HG03460 (cell line): Measurements from ENCODE around the gene PRKAR1B.
"Not testable (repeated sequence)": the region's sequence is repeated elsewhere in the genome, so short reads cannot be mapped to it uniquely, and the experiment has no call there.

Experiments
- ATAC-seq: cut with Tn5 transposase; IDR thresholded peaks from one replicate; pipeline ENCODE4 v1.9.1; 2021; ENCODE audit not compliant: unreplicated experiment

The PRKAR1B gene

GRCh38 chr7:651032-651728 is 75.9 kb downstream of the PRKAR1B start:
- no peak for ATAC-seq

- no peak for ATAC-seq
Observed at GRCh38 chr7:650339-651031, 76.6 kb downstream of the PRKAR1B start.

- ATAC-seq = no peak
Observed at GRCh38 chr7:646951-647350, 80.1 kb downstream of the PRKAR1B start.

GRCh38 chr7:646487-646886 is 80.6 kb downstream of the PRKAR1B start:
- ATAC-seq = no peak

GRCh38 chr7:645606-646005 is 81.5 kb downstream of the PRKAR1B start:
- ATAC-seq = no peak

GRCh38 chr7:644381-645305 is 82.4 kb downstream of the PRKAR1B start:
- ATAC-seq = no peak

GRCh38 chr7:641966-642365 is 85.1 kb downstream of the PRKAR1B start:
- no peak for ATAC-seq

- no peak for ATAC-seq
Observed at GRCh38 chr7:641269-641671, 85.8 kb downstream of the PRKAR1B start.

- no peak for ATAC-seq
Observed at GRCh38 chr7:638256-639011, 88.6 kb downstream of the PRKAR1B start.

GRCh38 chr7:637826-638225 is 89.3 kb downstream of the PRKAR1B start:
- ATAC-seq = no peak

GRCh38 chr7:636396-636795 is 90.7 kb downstream of the PRKAR1B start:
- ATAC-seq = no peak

- not testable (repeated sequence) for ATAC-seq
Observed at GRCh38 chr7:635687-636382, 91.2 kb downstream of the PRKAR1B start.

- no peak for ATAC-seq
Observed at GRCh38 chr7:635227-635626, 91.9 kb downstream of the PRKAR1B start.

- no peak for ATAC-seq
Observed at GRCh38 chr7:633381-634018, 93.6 kb downstream of the PRKAR1B start.

GRCh38 chr7:632831-633210 is 94.3 kb downstream of the PRKAR1B start:
- ATAC-seq = no peak

GRCh38 chr7:631964-632830 is 94.9 kb downstream of the PRKAR1B start:
- ATAC-seq = no peak

GRCh38 chr7:631291-631711 is 95.8 kb downstream of the PRKAR1B start:
- ATAC-seq = no peak

GRCh38 chr7:630539-630938 is 96.5 kb downstream of the PRKAR1B start:
- ATAC-seq = no peak

- ATAC-seq = no peak
Observed at GRCh38 chr7:630111-630511, 97.0 kb downstream of the PRKAR1B start.
